ENCODE data around the gene ZNF789.
"Not testable (repeated sequence)": the region's sequence is repeated elsewhere in the genome, so short reads cannot be mapped to it uniquely, and the experiment has no call there.

Gene ZNF789

DNA sequence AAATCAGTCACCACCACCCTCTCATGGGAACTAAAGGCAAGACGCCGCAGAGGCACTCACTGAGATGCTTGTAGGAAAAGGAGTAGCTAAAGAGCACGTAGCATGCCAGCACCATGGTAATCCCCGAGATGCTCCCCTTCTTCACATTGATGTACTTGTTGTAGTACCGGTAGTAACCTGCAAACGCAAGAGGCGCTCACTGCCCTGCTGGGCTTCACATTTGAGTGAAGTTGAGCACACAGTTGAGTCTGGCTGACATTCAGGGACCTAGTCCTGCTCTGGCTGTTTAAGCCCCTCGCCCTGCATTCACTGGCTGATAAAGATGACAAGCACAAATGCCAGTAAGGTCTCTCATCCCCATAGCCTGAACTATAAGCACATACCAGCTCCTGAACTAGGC, 13.6 kb upstream of the ZNF789 start:
- peak; percentile 69 for DNase-seq

GRCh38 chr7:99460651-99461050, 12.0 kb upstream of the ZNF789 start:
- DNase-seq, result no peak

DNA sequence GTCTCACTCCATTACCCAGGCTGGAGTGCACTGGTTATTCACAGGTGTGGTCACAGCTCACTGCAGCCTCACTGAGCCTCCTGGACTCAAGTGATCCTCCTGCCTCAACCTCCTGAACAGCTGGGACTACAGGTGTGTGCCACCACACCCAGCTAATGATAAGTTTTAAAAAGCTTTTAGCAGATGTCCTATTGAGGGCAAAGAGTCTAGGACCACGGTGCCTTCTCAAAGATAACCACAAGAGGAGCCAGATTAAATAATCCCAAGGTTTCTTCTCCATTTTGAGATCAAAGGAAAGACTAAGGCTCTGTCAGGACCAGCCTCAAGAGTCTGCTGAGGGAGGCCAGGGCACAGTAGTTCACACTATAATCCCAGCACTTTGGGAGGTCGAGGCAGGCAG, 11.5 kb upstream of the ZNF789 start:
- no peak for DNase-seq

GRCh38 chr7:99465421-99465768, 7.3 kb upstream of the ZNF789 start:
- DNase-seq, result no peak

DNA sequence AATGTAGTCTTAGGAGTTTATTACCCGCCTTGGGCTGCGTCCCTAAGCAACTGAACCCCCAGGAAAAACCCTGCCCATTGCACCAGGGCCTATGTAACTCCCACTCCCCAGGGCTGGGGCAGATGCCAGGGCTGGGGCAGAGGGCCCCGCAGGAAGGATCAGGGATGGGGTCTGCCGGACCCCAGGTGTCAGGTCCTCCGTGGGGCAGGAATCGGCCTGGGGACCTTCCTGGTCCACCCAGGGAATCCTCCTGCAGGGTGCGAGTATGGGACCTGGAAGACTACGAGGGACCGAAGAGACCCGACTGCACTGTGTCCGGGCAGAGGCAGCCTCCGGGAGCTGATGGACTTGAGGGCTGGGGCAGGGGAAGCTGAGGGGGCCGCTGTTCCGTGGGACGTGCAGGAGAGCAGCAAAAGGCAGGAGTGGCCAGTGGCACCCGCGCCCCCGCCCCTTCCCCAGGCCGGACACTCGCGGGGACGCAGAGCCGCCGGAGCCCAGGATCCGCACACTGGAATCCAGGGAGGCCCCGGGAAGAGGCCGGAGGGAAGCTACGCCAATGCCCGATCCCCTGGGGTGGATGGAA, 4.3 kb upstream of the ZNF789 start:
- no peak for DNase-seq

DNA sequence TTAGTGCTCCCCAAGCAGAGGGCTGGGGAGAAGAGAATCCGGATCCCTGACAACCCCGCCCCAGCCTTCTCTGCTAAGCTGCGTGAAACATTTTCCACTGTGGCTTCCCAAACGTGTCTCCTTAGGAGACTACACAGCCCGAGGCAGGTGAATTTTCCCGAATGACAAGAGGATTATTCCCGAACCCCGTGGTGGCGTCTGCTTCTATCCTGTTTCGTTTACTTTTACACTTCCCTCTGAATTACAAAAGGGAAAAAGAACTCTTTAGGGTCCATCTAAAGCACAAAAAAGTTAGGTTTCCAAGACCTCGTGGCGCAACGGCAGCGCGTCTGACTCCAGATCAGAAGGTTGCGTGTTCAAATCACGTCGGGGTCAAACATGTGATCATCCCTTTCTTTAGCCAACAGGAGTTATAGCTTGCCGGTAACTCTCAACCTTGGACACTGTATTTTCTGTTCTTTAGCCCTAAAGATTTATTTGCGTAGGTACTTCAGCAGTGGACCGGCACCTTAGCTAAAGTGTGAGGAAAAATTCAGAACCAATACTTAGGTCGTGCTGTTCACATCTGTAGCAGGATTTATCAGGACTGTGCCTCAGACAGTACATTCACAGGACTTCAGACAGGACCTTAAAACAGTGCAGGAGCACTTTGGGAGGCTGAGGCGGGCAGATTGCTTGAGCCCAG, 3.2 kb upstream of the ZNF789 start:
- no peak for DNase-seq

DNA sequence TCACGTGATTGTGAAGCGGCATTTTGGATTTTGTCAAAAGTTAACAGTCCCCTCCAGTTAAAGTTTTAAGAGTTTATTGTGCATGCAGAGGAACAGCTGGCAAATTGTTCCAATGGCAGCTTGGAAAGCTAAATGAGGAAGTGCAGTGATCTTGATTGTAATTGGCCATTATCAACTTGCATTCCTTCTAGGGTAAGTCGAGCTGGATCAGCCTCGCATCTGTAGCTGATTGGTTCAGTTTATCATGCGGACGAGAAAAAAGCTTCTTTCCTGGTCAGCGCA, 566 bp downstream of the ZNF789 start:
- no peak for DNase-seq

GRCh38 chr7:99476107-99476506, 3.4 kb downstream of the ZNF789 start:
- DNase-seq, result no peak

DNA sequence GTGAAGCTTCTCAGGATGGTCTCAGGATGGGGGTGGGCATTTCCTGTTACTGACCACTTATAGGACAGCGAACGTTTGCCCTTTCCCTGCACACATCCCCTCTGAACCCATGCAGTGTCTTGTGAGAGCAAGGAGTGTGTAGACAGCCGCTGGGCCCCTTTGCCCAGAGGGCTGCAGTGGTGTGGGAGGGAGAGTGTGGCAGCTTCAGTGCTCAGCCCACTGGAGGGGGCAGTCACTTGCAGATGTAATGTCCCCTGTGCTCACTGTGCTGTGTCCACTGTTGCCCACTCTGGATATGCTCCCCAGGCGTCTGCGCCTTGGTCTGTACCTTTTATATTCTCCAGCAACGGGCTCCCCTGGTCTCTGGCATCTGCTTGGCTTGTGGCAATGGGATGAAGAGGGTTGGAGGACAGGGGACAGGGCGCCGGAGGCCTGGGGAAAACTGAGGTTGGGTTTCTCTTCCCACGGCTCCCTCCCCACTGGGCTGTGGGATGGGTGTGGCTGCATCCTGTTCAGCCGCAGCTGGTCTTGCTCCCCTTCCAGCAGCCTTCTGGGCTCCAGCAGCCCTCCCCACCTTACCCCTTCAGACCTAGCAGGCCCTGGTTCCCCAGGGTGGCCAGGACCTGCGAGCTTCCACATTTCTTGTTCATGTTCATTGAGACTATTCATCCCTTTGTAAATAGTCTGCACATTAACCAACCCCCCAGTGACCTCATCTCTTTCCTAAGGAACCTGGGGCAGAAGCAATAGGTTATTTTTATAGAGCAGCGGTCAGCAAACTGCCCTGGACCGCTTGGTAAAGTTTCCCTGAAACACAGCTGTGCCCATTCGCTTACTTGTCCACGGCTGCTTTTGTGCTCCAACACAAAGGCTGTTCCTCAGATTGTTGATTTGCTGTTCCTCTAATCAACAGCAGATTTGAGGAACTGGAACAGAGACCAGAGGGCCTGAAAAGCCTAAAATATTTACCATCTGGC, 6.1 kb downstream of the ZNF789 start:
- DNase-seq, result no peak

GRCh38 chr7:99485094-99485493, 12.4 kb downstream of the ZNF789 start:
- no peak for DNase-seq

GRCh38 chr7:99489235-99489634, 16.5 kb downstream of the ZNF789 start:
- no peak for DNase-seq

- DNase-seq, result no peak
Measured at GRCh38 chr7:99490878-99491277, 18.2 kb downstream of the ZNF789 start.

GRCh38 chr7:99493823-99494222, 21.1 kb downstream of the ZNF789 start:
- DNase-seq, result no peak

DNA sequence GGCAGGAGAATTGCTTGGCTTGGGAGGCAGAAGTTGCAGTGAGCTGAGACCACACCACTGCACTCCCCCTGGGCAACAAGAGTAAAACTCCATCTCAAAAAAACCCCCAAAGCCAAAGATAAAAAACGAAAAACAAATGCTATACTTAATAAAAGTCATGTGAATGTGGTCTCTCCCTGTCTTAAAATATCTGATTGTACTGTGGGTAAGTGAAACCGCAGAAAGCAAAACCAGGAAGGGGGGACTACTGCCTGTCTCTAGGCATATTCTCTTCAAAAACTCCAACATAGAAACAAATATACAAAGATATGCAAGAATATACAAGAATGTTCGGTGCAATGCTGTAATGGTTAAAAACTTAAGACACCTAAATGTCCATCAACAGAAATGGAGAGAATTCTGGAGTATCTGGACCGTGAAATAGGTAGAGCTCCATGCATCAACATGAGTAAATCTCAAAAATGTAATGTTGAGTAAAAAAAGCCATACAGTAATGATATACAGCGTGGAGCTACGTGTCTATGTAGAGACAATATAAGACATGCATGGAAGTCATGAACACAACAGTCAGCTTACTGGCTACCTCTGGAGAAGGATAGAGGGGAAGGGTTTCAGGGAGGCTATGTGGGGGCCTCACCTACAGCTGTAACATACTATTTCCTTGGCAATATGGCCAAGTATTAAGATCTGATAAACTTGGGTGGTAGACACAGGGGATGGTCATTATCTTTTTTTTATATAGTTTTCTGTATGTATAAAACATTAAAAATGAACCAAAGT, 25.3 kb downstream of the ZNF789 start:
- no peak for DNase-seq

DNA sequence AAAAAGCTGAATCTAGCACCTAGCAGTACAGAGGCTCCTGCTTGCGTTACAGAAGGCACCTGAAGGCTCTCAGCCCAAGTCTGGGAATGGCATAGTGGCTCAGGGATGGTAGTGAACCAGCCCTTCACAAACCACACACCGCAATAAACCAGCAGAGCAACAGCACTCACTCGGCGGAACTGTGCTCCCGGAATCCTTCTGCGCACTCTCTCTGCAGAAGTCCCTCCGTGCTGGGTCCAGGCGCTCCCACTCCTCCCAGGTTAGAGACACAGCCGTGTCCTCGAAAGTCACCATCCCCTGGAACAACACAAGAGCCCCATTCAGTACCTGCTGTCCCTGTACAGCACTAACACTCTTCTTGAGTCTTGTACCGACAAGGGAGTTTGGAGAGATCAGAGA, 25.9 kb downstream of the ZNF789 start:
- no peak for DNase-seq

DNA sequence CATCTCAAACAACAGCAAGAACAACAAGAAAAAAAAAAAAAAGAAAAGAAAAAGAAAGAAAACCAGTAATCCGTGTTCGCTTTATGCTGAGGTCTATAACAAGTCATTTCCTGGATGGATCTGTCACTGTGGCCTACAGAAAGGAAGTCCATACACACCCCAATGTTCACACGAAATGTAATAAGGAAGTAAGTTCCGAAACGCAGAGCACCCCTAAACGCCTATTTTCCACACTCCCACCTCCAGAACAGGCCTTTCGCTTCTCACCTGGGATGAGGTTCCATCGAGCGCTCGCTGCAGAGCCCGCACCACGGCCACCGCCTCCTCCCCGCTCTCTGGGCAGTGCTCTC, 26.7 kb downstream of the ZNF789 start:
- no peak for DNase-seq

DNA sequence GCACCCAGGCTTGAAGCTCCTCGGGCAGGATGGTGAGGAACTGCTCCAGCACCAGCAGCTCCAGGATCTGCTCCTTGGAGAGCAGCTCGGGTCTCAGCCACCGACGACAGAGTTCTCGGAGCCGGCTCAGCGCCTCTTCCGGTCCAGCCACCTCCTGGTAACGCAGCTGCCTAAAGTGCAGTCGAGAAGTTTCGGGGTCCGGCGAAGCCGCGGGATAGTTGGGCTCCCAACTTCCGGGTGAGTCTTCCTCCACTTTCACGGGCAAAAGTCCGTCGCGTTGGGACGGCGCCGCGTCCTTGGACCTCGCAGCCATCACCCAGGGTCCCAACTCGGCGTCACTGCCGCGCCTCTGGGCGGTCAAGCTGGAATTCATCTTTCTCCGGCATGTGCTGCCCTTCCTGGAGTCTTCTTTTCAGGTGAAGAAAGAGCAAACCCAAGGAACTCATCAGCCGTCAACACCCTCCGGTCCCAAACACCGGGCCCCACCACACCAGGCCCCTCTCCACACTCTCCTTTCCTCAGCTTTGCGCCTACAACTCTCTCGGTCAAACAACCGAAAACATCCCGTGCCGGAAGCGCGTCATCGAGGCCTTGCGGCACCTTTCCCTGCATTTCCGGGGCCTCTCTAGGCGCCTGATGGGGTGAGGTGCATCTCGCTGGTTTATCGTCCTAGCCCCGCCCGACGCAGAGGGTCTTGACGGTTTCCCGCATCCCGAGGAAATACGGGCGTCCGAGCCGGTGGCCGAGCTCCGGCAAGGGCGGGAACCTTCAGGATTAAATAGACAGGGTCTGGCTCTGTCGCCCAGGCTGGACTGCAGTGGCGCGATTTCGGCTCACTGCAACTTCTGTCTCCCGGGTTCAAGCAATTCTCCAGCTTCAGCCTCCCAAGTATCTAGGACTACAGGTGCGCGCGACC, 27.3 kb downstream of the ZNF789 start, which contains the start of gene ZNF394:
Gene ZNF394 (minus strand): TSS at position 561 of the 916 bp plus-strand sequence. CDS start 188 bp downstream, at position 373.
- DNase-seq, result peak; percentile 92

GRCh38 chr7:99500637-99501009, 27.9 kb downstream of the ZNF789 start:
- no peak for DNase-seq

GRCh38 chr7:99501236-99501635, 28.5 kb downstream of the ZNF789 start:
- DNase-seq, result not testable (repeated sequence)

- DNase-seq, result no peak
Measured at GRCh38 chr7:99504281-99504602, 31.6 kb downstream of the ZNF789 start.

GRCh38 chr7:99504603-99505323, 32.1 kb downstream of the ZNF789 start, which contains the start of gene ZKSCAN5:
Gene ZKSCAN5 (plus strand): TSS chr7:99504662. CDS start chr7:99506045, 1,383 bp downstream.
- DNase-seq, result peak; percentile 98

GRCh38 chr7:99505324-99505662, 32.6 kb downstream of the ZNF789 start:
- no peak for DNase-seq

Data from activated CD8-positive, alpha-beta memory T cell treated with anti-CD3 and anti-CD28 coated beads, Interleukin-2, amount 50 U/mL, for 48 hours (primary cell).